ENCODE data around the gene GLDN.

- TF ChIP-seq CEBPB (IDR thresholded peaks at IDR 0.05) (no peak), REST (IDR thresholded peaks at IDR 0.05) (no peak), EP300 (IDR thresholded peaks at IDR 0.05) (no peak)
- TF ChIP-seq, protein P1, sequence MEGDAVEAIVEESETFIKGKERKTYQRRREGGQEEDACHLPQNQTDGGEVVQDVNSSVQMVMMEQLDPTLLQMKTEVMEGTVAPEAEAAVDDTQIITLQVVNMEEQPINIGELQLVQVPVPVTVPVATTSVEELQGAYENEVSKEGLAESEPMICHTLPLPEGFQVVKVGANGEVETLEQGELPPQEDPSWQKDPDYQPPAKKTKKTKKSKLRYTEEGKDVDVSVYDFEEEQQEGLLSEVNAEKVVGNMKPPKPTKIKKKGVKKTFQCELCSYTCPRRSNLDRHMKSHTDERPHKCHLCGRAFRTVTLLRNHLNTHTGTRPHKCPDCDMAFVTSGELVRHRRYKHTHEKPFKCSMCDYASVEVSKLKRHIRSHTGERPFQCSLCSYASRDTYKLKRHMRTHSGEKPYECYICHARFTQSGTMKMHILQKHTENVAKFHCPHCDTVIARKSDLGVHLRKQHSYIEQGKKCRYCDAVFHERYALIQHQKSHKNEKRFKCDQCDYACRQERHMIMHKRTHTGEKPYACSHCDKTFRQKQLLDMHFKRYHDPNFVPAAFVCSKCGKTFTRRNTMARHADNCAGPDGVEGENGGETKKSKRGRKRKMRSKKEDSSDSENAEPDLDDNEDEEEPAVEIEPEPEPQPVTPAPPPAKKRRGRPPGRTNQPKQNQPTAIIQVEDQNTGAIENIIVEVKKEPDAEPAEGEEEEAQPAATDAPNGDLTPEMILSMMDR (IDR thresholded peaks at IDR 0.05): peak; percentile 63
These were observed 61.8 kb downstream of the GLDN start for GRCh38 chr15:51403072-51403878.
